Skin epidermis (tissue), 12 donors: Measurements from ENCODE around the gene PRKD3.

Experiments
- H3K27ac ChIP-seq, 21 experiments: fragments of 200-600 bp; sonication (generic) in 11 of 21; one replicate each; pipeline ENCODE4 v1.5.0; 2020; ENCODE audit warnings: mild to moderate bottlenecking in 3 of 21, inconsistent platforms in 2 of 21, moderate library complexity in 2 of 21
- H3K4me3 ChIP-seq, 7 experiments: fragments of 200-600 bp; sonication (generic) in 2 of 7; one replicate each; pipeline ENCODE4 v1.5.0; 2020; ENCODE audit warnings: inconsistent platforms in 2 of 7, mild to moderate bottlenecking in 2 of 7, moderate library complexity in 1 of 7

The PRKD3 gene

DNA sequence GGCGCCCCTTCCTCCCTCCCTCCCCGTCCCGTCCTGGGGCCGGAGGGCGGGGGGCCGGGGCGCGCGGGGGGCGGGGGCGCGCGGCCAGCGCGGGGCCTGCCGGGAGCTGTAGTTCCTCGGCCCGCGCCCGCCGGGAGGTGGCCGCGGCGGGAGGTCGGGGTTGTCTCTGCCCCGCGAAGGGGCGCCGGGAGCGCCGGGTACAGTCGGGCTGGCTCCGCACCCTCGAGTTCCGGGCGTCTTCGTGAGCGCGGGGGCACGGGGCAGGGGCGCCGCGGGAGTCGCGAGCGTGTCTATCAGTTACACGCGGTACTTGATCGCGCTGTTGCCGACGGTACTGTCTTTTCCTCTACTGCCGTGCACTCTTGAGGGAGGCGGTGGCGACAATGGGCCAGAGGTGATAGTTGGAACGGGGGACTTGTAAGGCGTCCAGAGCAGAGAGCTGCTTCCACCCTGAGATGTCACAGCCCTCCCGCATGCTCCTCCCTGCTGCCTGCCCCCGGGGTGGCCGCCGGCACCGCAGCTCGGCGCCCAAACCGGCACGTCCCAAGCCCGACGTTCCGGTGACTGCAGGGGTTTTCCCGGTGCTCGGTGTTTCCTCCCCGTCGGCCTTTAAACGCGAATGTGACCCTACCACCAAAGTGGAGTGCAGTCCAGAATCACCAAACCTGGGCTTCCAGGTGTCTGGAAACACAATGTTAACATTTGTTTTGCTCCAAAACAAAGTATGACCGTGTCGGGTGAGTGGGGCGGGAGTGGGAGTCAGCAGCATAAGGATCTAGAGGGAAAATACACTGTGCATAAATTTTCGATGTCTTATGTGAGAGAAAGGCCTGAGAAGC is at the start of gene PRKD3:
TSS of gene PRKD3 (minus strand) at position 48 of the 839 bp plus-strand sequence. CDS start 8,309 bp downstream, outside the sequence.
- Histone ChIP-seq H3K27ac (peak within 1 kb of the TSS; percentile 64 to 98 (median 91)), H3K4me3 (peak within 1 kb of the TSS; percentile 61 to 88 (median 74))

DNA sequence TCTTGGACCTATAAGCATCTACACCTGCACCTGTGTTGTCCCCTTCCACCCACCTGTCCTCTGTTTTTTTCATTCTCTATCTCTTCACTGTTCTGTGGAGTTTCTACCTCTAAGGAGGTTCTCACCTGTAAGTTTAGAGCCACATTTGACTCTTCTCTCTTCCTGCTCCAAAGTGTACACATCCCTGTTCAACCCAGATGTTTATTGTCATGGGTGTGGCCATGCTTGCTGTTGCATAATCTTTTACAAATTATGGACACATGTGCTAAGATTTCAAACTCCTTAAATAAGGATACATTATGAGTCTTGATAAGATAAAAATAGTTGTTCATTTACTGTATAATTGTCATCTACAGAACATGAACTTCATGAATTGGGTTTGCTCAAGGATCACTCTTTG is 47.4 kb upstream of the PRKD3 start:
- no peak overlapping the region for H3K27ac ChIP-seq
- H3K4me3 ChIP-seq: no peak overlapping the region

DNA sequence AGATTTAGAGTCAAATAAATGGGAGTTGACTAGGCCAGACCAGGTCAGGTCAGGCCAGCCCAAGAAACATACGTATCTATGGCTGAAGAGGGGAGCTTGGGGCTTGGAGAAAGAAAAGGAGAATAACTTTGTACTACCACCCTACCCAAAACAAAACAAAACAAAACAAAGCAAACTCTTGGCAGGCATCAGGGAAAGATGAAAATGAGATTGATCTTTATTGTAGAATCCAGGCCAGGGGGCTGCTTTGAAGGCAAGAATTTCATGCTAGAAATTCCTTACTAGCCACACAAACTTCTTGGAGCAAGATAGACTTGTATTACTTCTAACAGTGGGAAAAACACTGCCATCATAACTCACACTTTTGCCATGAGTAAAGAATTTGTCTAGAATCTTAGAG is 46.0 kb upstream of the PRKD3 start:
- no peak overlapping the region for H3K27ac ChIP-seq

DNA sequence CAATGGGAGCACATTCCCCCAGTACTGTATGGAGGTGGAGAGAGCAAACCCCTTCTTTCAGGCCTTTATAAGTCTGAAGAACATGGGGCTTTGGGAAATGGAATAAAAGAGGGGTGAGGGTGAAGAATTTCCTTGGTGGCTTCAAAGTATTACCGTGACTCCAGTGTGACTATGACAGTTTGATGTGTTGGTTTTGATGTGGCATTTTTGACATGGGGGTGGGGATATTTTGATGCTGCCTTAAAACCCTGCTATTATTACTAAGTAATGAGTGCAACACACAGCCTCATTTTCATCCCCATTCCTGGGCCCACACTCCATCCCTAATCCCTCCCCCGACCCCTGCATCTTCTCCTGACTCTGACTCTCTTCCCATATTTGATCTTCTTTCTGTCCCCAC is 43.4 kb upstream of the PRKD3 start:
- H3K27ac ChIP-seq: no peak overlapping the region
- H3K4me3 ChIP-seq: no peak overlapping the region

More for the DNA sequence above, 46.0 kb upstream of the PRKD3 start:
- H3K4me3 ChIP-seq: no peak overlapping the region

DNA sequence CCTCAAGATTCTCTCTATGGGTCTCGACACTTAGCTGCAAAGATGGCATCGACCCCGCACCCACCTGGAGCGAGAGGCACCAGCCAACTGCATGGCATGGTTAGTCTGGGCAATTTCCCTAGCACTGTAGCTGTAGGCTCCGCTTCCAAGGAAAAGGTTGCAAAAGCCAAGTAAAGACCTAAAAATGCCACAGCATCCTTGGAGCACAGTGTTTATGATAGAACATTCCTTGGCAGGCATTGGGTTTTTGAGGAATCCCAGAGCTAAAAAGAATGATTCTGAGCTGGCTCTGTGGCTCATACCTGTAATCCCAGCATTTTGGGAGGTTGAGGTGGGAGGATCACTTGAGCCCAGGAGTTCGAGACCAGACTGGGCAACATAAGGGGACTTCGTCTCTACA is 42.7 kb upstream of the PRKD3 start:
- no peak overlapping the region for H3K4me3 ChIP-seq
- H3K27ac ChIP-seq: no peak overlapping the region

DNA sequence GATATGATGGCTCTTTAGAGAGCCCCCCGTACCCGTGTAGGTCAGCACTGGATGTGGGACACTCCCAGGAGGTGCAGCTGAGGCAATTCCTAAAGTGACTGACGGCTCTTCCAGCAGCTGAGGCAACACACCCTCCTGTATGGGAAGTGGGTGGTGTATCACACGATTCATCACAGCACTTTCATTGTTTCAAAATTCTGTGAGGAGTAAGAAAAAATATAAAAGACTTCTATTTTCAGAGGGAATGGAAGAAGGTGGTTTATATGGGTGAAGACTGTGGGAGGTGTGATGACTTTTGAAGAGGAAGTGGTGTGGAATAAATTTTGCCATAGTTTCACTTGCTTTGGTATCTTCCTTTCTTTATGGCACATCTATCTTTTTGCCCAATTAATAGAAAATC is 42.1 kb upstream of the PRKD3 start:
- H3K4me3 ChIP-seq: no peak overlapping the region
- no peak overlapping the region for H3K27ac ChIP-seq

DNA sequence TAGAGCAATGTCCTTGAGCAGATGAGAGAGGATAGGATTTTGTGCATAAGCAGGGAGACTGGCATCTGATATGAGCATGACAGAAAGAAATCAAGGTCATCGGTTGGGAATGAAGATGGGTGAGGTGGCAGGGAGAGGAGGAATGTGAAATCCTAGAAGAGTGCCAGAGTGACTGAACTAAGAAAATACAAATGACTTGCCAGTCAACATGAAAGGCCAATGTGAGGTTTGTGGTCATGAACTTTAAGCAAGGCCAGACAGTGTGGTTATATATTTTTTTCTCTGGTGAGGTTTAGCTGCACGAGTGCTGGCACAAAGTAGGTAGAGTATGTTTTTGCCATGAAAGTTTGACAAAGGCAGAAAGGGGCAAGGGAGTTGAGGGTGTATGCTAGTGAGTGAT is 41.0 kb upstream of the PRKD3 start:
- Histone ChIP-seq H3K27ac (peak overlapping the region in 1 of 21 experiments; percentile 20), H3K4me3 (no peak overlapping the region)

DNA sequence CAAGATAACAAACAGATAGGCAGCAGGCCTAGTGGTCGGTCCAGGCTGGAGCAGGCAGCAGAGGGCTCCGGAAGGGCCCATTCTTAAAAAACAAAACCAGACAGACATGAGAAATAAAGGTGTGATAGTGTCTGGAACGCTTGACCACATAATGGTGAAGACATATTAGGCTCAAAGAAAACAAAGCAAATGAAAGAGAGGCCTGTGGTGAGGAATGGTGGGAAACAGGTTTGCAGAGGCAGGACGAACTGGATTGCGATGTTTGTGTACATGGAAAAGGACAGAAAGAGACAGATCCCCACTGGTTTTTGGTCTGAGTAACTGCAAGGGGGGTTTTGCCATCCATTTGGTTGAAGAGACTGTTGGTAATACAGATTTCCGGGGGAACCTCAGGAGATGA is 39.7 kb upstream of the PRKD3 start:
- H3K4me3 ChIP-seq: no peak overlapping the region
- H3K27ac ChIP-seq: no peak overlapping the region

DNA sequence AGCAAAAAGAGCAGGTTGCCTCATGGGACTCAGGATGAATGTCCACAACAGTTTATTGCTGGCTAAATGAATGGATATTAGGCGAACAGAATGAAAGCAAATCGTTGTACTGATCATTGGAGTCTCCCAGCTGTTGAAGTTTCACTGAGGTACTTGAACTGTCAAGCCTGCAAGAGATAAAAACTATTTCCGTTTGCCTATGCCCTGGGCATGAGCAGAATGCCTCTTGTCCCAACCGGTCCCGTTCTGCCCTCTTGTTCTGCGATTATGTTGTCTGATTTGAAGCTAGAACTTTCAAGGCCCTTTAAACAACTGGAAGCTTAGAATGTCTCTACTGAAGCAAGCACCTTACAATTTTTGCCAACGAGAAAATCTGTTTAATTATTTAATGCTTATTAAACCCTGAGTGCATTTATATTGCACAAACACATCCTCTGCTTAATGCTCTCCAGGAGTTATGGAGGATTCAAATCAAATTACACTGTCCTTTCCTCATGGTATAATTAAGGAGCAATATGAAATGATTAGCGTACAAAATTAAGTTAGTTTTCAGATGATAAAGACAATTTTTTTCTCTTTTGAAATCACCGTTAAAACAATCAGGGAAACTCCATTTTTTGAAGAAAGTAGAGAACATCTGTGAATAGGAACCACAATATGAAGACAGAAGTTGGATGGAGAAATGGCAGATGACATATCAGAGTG is 37.5 kb upstream of the PRKD3 start:
- H3K4me3 ChIP-seq: no peak overlapping the region
- peak overlapping the region in 3 of 21 experiments; percentile 21 to 56 (median 35) for H3K27ac ChIP-seq

DNA sequence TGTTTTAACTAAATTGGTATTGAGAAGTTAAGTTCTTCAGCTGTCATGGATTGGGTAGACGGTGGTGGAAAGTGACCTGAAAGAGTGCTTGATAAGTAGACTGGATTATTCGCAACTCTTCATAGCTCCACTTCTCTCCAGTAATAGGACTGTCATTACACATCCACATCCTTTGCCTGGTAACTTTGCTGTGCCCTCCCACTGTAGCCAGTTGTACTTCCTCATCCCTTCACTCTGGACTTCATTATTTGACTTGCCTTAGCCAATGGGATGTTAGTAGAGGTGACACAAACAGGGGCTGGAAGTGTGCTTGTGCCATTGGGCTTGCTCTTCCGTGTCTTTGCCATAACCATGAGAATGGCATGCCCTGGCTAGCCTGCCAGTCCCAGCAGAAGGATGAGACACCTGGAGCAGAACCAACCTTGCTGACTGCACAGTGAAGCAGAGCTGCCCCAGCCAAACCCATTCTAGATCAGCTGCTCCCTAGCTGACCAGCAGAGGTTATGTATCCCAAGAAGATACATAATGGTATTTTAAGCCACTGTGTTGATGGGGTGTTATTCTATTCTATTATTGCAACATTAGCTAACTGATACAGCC is 36.7 kb upstream of the PRKD3 start:
- Histone ChIP-seq H3K4me3 (no peak overlapping the region), H3K27ac (peak overlapping the region in 3 of 21 experiments; percentile 21 to 56 (median 35))

DNA sequence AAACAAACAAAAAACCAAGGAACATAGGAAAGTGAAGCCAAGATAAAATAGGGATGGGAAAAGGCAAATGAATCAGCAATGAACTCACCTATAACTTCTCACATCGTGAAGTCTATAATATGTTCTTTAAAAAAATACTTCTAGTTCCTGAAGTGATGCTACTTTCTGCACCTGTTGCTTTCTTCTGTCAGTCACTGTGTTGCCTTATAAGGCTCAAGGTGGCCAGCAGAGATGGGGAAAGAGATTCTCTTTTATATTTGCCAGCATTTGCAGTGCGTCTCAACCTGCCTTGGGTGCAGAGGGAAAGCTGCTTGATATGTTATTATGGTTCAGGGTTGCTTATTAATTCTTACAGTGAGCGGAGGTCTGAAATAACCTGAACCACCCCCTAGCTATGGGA is 33.8 kb upstream of the PRKD3 start:
- Histone ChIP-seq H3K4me3 (no peak overlapping the region), H3K27ac (no peak overlapping the region)

DNA sequence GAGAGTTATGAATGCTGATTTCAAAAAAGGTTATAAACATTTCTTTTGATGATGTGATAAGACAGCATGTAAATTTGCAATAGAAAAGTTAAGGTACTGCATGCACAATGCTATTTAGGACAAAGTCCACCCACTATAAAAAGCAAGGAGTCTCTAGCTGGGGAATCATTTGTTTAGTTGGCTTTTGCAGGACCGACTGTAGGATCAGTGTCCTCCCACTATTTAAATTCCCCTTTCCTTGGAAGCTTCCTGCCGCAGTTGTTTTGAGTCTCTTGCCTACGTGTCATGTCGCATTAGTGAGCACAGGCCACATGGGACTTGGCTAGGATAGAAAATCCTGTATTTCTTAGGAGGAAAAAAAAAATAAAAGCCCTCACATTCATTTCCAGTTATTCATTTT is 32.9 kb upstream of the PRKD3 start:
- Histone ChIP-seq H3K27ac (peak overlapping the region in 5 of 21 experiments; percentile 21 to 67 (median 31)), H3K4me3 (no peak overlapping the region)

DNA sequence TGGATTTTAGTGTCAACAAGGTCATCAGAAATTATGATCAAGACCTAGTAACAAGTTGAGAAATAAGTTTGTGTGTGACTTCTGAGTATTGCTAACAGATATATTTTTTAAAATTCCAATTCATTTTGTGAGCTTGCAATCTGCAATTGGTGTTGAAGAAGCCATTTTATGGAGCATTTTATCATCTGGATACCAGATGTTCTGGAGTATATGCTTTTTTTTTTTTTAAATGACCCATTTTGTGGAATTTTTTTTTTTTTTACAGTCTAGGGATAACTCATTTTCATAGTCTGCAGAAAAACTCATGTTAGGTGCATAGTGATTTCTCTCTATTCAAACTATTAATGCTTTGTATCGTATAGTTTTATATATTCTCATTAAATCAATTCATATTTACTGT is 32.4 kb upstream of the PRKD3 start:
- peak overlapping the region in 5 of 21 experiments; percentile 31 to 67 (median 31) for H3K27ac ChIP-seq
- no peak overlapping the region for H3K4me3 ChIP-seq

DNA sequence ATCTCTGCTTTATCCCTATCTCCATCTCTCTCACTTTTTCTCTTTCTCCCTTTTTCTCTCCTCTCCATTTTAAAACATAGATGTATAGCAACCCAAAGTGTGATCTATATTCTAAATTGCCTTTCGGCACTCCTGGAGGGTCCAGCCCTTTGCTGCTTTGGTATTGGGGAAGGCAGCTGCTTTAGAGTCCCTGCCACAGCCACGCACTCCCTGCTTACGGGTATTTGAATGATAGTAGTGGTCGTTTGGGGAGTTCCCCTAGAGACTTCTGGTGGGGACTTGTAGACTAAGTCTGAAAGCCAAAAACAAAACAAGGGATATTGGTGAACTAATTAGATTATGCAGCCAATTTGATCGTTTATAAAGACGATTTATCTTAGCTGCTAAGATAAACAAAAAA is 31.7 kb upstream of the PRKD3 start:
- Histone ChIP-seq H3K27ac (peak overlapping the region in 4 of 21 experiments; percentile 10 to 67 (median 38)), H3K4me3 (no peak overlapping the region)

DNA sequence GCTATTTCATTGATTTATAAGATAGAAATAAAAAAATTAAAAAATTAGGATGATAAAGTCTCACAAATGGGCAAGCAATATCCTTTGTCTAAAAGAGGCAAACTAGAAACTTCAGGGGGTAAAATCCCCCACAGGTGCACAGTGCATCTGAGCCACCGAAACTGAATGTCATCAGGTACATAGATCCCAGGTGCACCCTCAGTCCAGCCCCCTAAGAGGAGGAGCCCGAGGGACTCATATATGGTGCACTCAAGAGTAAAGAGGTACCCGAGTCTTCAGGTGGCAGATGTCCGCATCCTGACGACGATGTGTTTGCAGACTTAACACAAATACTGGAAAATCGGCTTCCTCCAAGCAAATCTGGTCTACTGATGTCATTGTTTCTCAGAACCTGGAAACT is 31.1 kb upstream of the PRKD3 start:
- no peak overlapping the region for H3K4me3 ChIP-seq
- no peak overlapping the region for H3K27ac ChIP-seq

DNA sequence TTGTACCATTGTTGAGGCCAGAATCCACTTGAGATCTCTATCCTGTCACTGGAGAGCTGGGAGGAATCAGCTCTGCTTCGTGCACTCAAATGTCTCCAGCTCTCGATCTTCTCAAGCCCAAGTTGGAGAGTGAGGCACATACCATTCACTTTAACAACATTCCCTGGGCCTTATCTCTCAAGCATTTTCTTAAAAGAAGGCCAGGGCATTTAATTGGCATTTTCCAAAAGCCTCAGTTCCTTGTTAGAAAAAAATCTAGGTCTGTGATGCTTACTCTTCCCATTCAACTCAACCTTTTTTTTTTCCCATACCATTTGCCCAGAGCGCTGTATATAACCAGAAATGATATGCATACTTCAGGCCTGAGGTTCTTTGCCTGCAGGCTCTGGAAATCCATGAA is 29.9 kb upstream of the PRKD3 start:
- Histone ChIP-seq H3K4me3 (no peak overlapping the region), H3K27ac (no peak overlapping the region)

DNA sequence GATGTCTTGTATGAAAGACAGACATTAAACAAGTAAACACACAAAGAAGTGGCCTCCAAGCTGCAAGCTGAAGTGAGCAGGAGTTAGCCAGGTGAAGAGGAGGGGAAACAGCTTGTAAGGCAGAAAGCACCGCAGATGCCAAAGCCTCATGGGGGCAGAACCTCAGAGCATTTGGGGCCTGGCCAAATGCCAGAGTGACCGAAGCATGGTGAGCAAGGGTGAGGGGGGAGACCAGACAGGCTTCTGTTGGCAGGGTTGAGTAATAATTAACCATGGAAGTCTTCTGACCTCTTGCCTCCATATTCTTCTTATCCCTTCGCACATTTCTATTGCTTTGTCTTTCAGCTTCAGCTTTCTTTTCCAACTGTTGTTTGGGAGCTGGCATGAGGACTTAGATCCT is 25.4 kb upstream of the PRKD3 start:
- Histone ChIP-seq H3K27ac (peak overlapping the region in 8 of 21 experiments; percentile 9 to 47 (median 25)), H3K4me3 (no peak overlapping the region)

DNA sequence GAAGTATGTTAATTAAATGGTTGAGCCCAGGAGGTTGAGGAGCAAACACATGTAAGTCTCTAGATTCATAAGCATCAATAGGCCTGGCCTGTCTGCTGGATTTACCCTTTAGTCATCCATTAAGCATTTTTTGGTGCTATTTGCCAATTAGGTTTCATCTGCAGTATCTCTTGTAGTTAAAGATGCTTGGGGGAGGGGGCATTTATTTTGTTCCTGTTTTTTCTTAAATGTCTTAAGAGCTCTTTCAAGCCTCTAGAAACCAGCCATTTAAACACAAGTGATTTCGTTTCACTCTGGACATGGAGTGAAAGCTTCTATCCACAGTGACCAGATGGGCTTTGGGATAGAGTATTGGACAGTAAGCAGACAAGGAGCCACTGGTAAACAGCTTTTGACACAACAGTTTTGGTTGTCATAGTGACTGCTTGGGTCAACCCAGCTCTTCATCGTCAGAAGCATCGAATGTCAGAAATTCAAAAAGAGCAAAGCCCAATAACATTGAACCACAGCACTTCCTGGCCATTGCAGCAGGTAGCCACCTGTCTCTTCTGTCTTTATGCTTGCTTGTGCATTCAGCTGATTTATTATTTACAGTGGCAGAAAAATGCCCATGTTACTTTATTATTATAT is 24.7 kb upstream of the PRKD3 start:
- Histone ChIP-seq H3K27ac (peak overlapping the region in 4 of 21 experiments; percentile 6 to 31 (median 15)), H3K4me3 (no peak overlapping the region)

DNA sequence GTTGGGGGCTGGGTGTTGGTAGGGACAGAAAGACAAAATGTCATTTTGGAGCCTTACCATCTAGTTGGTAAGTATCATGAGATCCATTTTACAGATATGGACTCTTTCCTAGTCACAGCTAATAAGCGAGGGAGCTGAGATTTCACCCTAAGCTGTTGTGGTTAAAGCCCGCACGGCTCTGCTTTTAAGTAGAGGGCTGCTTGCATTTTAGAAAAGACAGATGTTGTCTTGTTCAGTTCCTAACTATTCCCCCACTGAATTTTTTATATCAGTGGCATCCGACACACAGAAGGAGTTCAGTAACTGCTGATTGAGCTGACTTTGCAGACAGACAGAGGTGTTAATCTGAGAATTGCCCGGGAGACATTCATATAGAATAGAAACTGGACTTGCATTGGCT is 23.5 kb upstream of the PRKD3 start:
- no peak overlapping the region for H3K27ac ChIP-seq
- H3K4me3 ChIP-seq: no peak overlapping the region
